NT2/D1 (cell line): ENCODE data around the gene CCAR1.
A peak's percentile ranks its signal among the peaks of the same experiment; 100 is the strongest.
"Not testable (repeated sequence)": the region's sequence is repeated elsewhere in the genome, so short reads cannot be mapped to it uniquely, and the experiment has no call there.

Experiments
- DNase-seq: peaks from one replicate; pipeline ENCODE4 v3.0.0-alpha.2; 2011; ENCODE audit warnings: low read depth, low spot score
- H3K27me3 ChIP-seq: 2 replicates; pipeline ENCODE4 v1.6.0; 2011; ENCODE audit warnings: mild to moderate bottlenecking; ENCODE audit not compliant: insufficient read length, insufficient read depth
- H3K36me3 ChIP-seq: 2 replicates; pipeline ENCODE4 v1.6.1; 2011; ENCODE audit warnings: mild to moderate bottlenecking, low read length, mixed read lengths; ENCODE audit not compliant: insufficient read depth, insufficient read length
- H3K4me1 ChIP-seq: 2 replicates; pipeline ENCODE4 v1.5.1; 2011; ENCODE audit not compliant: insufficient read depth, insufficient read length
- H3K4me3 ChIP-seq: 2 replicates; pipeline ENCODE4 v1.5.1; 2011; ENCODE audit warnings: low read depth; ENCODE audit not compliant: insufficient read length
- H3K9ac ChIP-seq: 2 replicates; pipeline ENCODE4 v1.6.0; 2011; ENCODE audit warnings: low read depth; ENCODE audit not compliant: insufficient read length
- H3K9me3 ChIP-seq: 2 replicates; pipeline ENCODE4 v1.5.1; 2011; ENCODE audit warnings: mild to moderate bottlenecking, low read length; ENCODE audit not compliant: insufficient read depth
- SUZ12 ChIP-seq: IDR thresholded peaks from 2 replicates; pipeline ENCODE4 v1.6.1; 2011; ENCODE audit not compliant: insufficient read length, insufficient read depth; ENCODE audit errors: extremely low read depth
- YY1 ChIP-seq: IDR thresholded peaks from 2 replicates; pipeline ENCODE4 v1.6.1; 2011; ENCODE audit not compliant: insufficient read length, insufficient read depth
- ZNF274 ChIP-seq: IDR thresholded peaks from 2 replicates; pipeline ENCODE4 v1.6.1; 2011; ENCODE audit warnings: mild to moderate bottlenecking, low read depth, low read length

The CCAR1 gene

DNA sequence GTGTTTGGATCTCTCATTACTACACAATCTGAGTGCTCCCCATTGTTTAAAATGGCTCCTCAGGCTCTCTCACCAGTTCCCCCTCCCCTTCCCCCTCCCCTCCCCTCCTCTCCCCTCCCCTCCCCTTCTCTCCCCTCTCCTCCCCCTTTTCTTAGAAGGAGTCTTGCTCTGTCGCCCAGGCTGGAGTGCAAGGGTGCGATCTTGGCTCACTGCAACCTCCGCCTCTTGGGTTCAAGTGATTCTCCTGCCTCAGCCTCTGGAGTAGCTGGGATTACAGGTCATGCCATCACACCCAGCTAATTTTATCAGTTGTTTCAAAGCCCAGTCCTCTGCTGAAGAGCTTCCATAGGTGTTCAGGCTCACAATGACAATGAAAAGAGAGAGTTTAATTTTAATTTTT, 3.6 kb upstream of the CCAR1 start:
- no peak for DNase-seq
- Histone ChIP-seq H3K4me3 (no peak overlapping the region), H3K36me3 (no peaks in the 10 kb centered on the region), H3K9ac (no peak overlapping the region), H3K9me3 (no peaks in the 10 kb centered on the region), H3K27me3 (no peaks in the 10 kb centered on the region), H3K4me1 (no peaks in the 10 kb centered on the region)
- TF ChIP-seq ZNF274 (no peak), YY1 (no peak), SUZ12 (no peak)

DNA sequence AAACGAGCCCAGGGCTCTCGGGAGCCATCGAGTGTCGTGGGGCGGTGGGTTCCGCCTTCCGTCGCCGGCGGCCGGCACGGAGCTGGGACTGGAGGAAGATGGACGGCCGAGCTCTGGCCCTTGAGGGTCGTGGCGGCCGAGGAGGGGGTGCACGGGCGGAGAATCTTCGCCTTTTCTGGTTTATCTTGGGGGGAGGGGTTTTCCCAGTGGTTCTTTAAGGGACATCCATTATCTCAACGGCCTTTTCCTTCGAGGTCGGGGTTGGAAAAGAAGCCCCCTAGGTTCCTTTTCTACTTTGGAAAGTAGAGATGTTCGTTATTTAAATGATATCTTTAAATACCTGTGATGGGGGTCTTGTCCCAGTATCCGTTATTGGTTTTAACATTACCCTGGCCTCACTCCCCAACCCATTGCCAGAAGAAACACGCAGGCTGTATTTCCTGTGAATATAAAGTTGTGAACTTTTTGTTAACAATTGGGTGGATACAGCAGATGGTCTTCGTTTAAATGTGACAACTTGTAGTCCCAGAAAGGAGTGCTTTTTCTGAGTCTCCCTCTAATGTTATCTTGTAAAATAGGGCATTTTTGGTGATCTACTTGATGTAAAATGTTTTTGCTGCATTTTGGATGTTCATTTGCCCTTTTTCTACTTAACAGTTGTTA, 765 bp downstream of the CCAR1 start:
- Histone ChIP-seq H3K36me3 (peaks cover 26% of the 10 kb centered on the region), H3K27me3 (no peaks in the 10 kb centered on the region), H3K9ac (peak overlapping the region; percentile 95), H3K4me3 (peak overlapping the region; percentile 82), H3K4me1 (no peaks in the 10 kb centered on the region), H3K9me3 (no peaks in the 10 kb centered on the region)
- no peak for TF ChIP-seq YY1
- TF ChIP-seq SUZ12, result no peak
- TF ChIP-seq ZNF274, result no peak
- peak; percentile 3 for DNase-seq

GRCh38 chr10:68725016-68725415, 4.0 kb downstream of the CCAR1 start:
- H3K36me3 ChIP-seq, result peaks cover 51% of the 10 kb centered on the region
- no peaks in the 10 kb centered on the region for H3K4me1 ChIP-seq
- TF ChIP-seq SUZ12 (no peak), YY1 (no peak), ZNF274 (no peak)
- H3K4me3 ChIP-seq, result no peak overlapping the region
- H3K9ac ChIP-seq, result no peak overlapping the region
- no peaks in the 10 kb centered on the region for H3K9me3 ChIP-seq
- no peak for DNase-seq
- no peaks in the 10 kb centered on the region for H3K27me3 ChIP-seq

DNA sequence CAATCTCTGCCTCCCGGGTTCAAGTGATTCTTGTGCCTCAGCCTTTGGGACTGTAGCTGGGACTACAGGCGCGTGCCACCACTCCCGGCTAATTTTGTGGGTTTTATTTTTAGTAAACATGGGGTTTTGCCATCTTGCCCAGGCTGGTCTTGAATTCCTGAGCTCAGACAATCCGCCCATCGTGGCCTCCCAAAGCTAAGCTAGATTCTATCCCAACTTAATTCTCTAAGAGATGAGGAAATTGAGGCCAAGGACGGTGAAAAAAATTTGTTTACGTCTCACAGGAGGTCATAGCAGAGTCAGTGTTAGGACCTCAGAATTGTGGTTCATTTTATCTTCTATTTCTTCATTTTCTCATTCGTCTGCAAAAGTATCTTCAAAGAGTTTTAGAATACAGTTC, 6.1 kb downstream of the CCAR1 start:
- Histone ChIP-seq H3K36me3 (peaks cover 70% of the 10 kb centered on the region), H3K9me3 (no peaks in the 10 kb centered on the region), H3K4me3 (no peak overlapping the region), H3K4me1 (no peaks in the 10 kb centered on the region), H3K9ac (no peak overlapping the region), H3K27me3 (no peaks in the 10 kb centered on the region)
- DNase-seq, result no peak
- no peak for TF ChIP-seq ZNF274
- no peak for TF ChIP-seq YY1
- TF ChIP-seq SUZ12, result no peak

GRCh38 chr10:68732651-68733050, 11.6 kb downstream of the CCAR1 start:
- Histone ChIP-seq H3K27me3 (no peaks in the 10 kb centered on the region), H3K36me3 (peaks cover 85% of the 10 kb centered on the region), H3K4me1 (no peaks in the 10 kb centered on the region), H3K9ac (no peak overlapping the region), H3K4me3 (no peak overlapping the region), H3K9me3 (no peaks in the 10 kb centered on the region)
- DNase-seq, result no peak
- no peak for TF ChIP-seq ZNF274

DNA sequence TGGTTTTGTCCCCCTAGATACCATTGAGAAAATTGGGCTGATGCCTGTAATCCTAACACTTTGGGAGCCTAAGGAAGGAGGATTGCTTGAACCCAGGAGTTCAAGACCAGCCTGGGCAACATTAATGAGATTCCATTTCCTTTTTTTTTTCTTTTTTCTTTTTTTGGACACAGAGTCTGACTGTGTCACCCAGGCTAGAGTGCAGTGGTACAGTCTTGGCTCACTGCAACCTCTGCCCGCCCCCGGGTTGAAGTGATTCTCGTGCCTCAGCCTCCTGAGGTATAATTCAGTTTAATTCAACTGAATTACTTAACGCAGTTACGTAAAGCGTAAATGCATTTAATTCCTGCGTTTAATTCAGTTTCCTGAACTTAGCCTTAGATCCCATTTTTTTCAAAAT, 13.3 kb downstream of the CCAR1 start:
- no peaks in the 10 kb centered on the region for H3K9me3 ChIP-seq
- no peak for DNase-seq
- H3K9ac ChIP-seq, result no peak overlapping the region
- H3K4me3 ChIP-seq, result no peak overlapping the region
- TF ChIP-seq ZNF274 (no peak), YY1 (no peak), SUZ12 (no peak)
- H3K27me3 ChIP-seq, result no peaks in the 10 kb centered on the region
- no peaks in the 10 kb centered on the region for H3K4me1 ChIP-seq
- H3K36me3 ChIP-seq, result peaks cover 90% of the 10 kb centered on the region

DNA sequence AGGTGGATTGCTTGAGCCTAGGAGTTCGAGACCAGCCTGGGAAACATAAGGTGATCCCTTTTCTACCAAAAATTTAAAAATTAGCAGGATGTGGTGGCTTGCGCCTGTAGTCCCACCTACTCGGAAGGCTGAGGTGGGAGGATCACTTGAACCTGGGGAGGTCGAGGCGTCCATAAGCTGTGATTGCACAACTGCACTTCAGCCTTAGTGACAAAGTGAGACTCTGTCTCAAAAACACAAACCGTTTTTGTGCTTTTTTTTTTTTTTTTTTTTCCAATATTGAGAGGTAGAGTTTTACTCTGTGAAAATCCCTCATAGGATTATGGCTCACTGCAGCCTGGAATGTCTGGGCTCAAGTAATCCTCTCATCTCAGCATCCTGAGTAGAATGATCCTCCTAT, 14.1 kb downstream of the CCAR1 start:
- Histone ChIP-seq H3K36me3 (peaks cover 90% of the 10 kb centered on the region), H3K9me3 (no peaks in the 10 kb centered on the region), H3K9ac (no peak overlapping the region), H3K4me1 (no peaks in the 10 kb centered on the region), H3K4me3 (no peak overlapping the region), H3K27me3 (no peaks in the 10 kb centered on the region)
- DNase-seq, result no peak
- TF ChIP-seq YY1 (no peak), ZNF274 (no peak), SUZ12 (no peak)

GRCh38 chr10:68735739-68736138, 14.7 kb downstream of the CCAR1 start:
- H3K4me3 ChIP-seq, H3K9ac ChIP-seq, H3K4me1 ChIP-seq, H3K27me3 ChIP-seq, H3K9me3 ChIP-seq, DNase-seq: not testable (repeated sequence)
- H3K36me3 ChIP-seq, result peaks cover 90% of the 10 kb centered on the region

GRCh38 chr10:68740676-68741075, 19.6 kb downstream of the CCAR1 start:
- not testable (repeated sequence) for DNase-seq, H3K4me3 ChIP-seq, H3K9me3 ChIP-seq, H3K9ac ChIP-seq, H3K4me1 ChIP-seq, H3K27me3 ChIP-seq
- H3K36me3 ChIP-seq, result peaks cover 87% of the 10 kb centered on the region
